ENCODE data around the gene RNGTT.

Gene RNGTT

GRCh38 chr6:88586371-88587149 lies 376.9 kb downstream of the RNGTT start:
- DNase-seq (ENCODE audit: low spot score), result no peak

- no peak for DNase-seq (ENCODE audit: low spot score)
Measured at GRCh38 chr6:88585276-88585692, 378.1 kb downstream of the RNGTT start.

GRCh38 chr6:88584581-88585275 lies 378.7 kb downstream of the RNGTT start:
- no peak for DNase-seq (ENCODE audit: low spot score)

- no peak for DNase-seq (ENCODE audit: low spot score)
Measured at GRCh38 chr6:88577461-88577860, 386.0 kb downstream of the RNGTT start.

GRCh38 chr6:88575536-88575935 lies 387.9 kb downstream of the RNGTT start:
- no peak for DNase-seq (ENCODE audit: low spot score)

- no peak for DNase-seq (ENCODE audit: low spot score)
Measured at GRCh38 chr6:88574651-88575050, 388.8 kb downstream of the RNGTT start.

- DNase-seq (ENCODE audit: low spot score), result no peak
Measured at GRCh38 chr6:88574031-88574430, 389.4 kb downstream of the RNGTT start.

- DNase-seq (ENCODE audit: low spot score), result no peak
Measured at GRCh38 chr6:88573561-88573960, 389.9 kb downstream of the RNGTT start.

GRCh38 chr6:88572449-88573139 lies 390.8 kb downstream of the RNGTT start:
- DNase-seq (ENCODE audit: low spot score), result no peak

- no peak for DNase-seq (ENCODE audit: low spot score)
Measured at GRCh38 chr6:88569959-88570358, 393.5 kb downstream of the RNGTT start.

GRCh38 chr6:88567696-88568095 lies 395.7 kb downstream of the RNGTT start:
- no peak for DNase-seq (ENCODE audit: low spot score)

- DNase-seq (ENCODE audit: low spot score), result no peak
Measured at GRCh38 chr6:88566746-88567534, 396.5 kb downstream of the RNGTT start.

GRCh38 chr6:88565836-88566235 lies 397.6 kb downstream of the RNGTT start:
- DNase-seq (ENCODE audit: low spot score), result no peak

- DNase-seq (ENCODE audit: low spot score), result no peak
Measured at GRCh38 chr6:88565409-88565811, 398.0 kb downstream of the RNGTT start.

GRCh38 chr6:88563277-88563625 lies 400.2 kb downstream of the RNGTT start:
- DNase-seq (ENCODE audit: low spot score), result no peak

- no peak for DNase-seq (ENCODE audit: low spot score)
Measured at GRCh38 chr6:88562353-88563276, 400.8 kb downstream of the RNGTT start.

- DNase-seq (ENCODE audit: low spot score), result no peak
Measured at GRCh38 chr6:88561954-88562315, 401.5 kb downstream of the RNGTT start.

- DNase-seq (ENCODE audit: low spot score), result no peak
Measured at GRCh38 chr6:88561034-88561953, 402.1 kb downstream of the RNGTT start.
